Measurements from ENCODE around the gene RNF220.

RNF220 gene

DNA sequence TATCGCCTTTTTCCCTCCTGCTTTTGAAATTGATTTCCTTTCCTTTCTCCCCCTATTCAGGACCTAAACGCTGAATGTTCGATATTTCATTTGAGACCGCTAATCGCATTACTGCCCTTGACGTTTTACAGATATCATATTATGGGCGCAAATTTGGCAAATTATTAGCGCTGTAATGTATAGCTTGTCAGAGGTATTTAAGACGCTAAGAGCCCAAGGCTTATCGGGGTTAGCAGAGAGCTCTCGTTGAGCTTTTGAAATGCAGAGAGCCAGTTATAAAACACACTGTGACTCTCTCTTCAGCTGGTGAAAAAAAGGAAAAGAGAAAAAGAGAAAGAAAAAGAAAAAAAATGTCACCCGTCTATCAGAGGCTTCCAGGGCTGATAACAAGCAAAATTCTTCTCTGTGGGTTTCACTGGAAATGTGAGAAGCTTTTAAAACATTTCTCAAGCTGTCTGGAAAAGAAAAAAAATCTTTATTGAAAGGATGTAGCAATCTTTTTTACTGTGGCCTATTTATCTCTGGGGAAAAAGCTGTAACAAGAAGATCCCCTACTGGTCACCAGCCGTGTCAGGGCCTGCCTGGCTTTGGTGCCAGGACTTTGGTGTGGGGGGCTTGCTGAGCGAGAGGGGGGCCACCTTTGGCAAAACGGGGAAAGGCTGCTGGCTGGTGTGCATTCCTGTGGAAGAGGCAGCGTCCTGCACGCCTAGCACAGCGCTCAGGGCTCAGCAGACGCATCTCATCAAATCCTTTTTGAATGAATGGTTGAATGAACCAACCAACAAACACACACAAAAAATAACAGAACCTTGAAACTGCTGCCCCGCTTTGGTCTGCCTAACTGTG is 119.8 kb downstream of the RNF220 start:
- DNase-seq = no peak

GRCh38 chr1:44526295-44527073 is 121.4 kb downstream of the RNF220 start:
- DNase-seq = no peak

DNA sequence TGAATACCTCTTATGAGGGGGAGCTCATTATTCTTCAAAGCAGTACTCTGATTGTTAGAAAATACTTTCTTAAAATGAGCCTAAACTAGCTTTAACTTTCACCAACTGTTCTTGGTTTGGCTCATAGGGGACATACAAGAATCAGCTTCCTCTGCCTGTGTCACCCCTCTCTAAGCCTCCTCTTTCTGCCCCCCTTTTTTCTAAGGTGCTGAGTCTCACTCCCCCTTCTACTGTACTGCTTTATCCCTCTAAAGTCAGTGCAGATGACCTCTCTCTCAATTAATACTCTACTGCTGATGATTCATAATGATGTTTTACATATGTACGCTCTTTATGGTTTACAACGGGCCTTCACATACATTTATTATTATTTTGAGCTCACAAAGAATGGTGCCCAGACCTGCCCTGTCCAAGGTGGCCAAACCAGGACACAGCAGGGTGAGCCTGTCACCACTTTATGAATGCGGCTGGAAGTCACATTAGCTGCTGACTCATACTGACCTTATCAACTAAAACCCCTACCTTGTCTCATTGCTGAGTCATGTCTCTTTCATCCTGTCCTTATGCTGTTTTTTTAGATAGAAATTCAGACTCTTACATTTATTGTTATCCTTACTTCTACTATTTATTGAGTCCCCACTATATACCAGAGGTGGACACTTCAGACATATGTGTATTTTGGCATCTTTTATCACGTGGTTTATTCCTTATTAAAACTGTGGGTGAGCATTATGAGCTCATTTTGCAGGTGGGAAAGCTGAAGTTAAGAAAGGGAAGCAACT is 126.9 kb downstream of the RNF220 start:
- no peak for DNase-seq

DNA sequence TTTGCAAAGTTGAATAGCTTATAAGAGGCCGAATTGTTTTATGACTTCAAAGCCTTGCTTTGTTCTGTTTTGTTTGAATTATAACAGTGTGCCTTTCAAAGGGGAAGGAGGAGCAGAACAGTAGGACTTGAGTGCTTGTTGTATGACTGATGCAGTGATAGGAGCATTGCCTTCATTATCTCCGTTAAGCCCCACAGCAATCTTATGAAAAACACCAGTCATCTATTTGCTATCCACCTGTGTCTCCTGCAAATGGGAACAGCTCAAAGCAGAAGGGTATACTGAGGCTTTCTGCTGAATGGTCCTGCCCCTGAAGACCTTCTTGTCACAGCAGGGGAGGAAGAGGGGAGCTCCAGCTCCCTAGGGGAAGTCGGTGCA is 127.5 kb downstream of the RNF220 start:
- DNase-seq = no peak

GRCh38 chr1:44534771-44535170 is 129.7 kb downstream of the RNF220 start:
- no peak for DNase-seq

- DNase-seq = no peak
These were observed 131.5 kb downstream of the RNF220 start for GRCh38 chr1:44536357-44537209.

DNA sequence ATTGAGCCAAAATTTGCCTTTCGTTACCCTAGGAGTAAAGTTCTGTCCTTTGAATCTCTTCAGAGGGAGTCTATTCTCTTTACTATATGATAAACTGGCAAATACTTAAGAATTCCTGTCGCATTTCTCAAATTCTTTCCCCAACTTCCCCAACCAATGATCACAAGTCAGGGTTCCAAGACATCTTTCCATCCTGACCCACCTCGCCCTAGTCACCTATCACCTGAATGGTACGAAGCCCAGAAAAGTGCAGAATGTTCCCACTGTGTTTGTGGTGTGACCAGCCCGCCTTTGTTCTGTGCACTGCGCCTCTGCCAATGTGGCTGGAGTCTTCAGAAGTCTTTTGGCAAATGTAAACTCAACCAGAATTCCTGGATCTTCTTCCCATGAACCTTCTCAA is 132.5 kb downstream of the RNF220 start:
- no peak for DNase-seq

DNA sequence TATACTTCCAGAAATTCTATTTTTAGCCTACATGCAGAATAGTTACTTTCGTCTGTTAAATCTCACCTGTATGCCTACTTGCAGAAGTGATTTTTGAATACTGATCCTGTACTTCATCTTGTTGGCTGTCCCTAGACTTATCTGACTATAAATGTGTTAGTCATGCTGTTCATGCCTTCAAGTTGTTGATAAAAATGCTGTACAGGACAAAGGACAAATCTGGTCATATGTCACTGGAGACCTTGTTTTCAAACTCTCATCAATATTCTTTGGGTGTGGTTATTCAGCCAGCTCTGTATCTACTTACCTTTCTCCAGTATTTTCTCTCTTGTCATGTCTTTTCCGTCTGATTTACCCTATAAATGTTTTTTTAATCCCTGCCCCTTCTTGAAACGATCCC is 132.9 kb downstream of the RNF220 start:
- DNase-seq = no peak

GRCh38 chr1:44539991-44540730 is 135.1 kb downstream of the RNF220 start:
- no peak for DNase-seq

GRCh38 chr1:44542420-44543063 is 137.5 kb downstream of the RNF220 start:
- no peak for DNase-seq

- DNase-seq = no peak
These were observed 138.1 kb downstream of the RNF220 start for GRCh38 chr1:44543064-44543744.

DNA sequence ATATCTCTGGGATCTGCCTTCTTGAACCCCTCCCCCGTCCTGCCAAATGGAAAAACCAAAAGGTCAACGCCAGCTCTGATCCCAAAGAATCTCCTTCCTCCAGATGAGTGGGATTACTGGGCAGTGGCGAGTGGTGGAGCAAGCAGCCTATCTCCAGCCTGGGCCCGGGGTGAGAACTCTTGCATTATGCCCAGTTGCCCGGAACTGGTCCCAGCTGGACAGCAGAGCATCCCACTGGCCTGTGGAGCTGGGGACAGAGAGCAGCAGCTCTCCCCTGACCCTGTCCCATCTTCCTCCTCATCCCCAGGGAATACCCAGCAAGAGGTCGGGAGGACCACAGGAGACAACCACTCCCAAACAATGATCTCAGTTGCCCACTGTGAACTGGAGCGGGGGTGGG is 138.7 kb downstream of the RNF220 start:
- no peak for DNase-seq

- no peak for DNase-seq
These were observed 139.9 kb downstream of the RNF220 start for GRCh38 chr1:44544960-44545359.

DNA sequence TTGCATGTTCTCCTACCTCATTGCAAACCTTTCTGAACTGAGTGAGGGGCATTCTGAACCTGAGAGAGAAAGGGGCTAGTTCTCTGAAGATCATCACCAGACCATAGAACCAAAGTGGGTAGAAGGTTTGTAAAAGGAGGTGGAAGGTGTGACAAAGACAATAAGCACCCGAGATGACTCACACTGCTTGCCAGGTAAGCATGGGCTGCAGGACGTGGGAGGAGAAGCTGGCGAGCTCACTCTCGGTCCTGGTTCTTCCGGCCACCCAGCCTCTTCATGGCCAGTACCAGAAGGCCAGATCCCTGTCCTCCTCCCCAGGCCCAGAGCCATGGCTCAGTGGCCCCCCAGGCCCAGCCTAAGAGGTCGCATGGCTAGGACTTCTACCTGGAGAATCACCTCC is 140.9 kb downstream of the RNF220 start:
- no peak for DNase-seq

DNA sequence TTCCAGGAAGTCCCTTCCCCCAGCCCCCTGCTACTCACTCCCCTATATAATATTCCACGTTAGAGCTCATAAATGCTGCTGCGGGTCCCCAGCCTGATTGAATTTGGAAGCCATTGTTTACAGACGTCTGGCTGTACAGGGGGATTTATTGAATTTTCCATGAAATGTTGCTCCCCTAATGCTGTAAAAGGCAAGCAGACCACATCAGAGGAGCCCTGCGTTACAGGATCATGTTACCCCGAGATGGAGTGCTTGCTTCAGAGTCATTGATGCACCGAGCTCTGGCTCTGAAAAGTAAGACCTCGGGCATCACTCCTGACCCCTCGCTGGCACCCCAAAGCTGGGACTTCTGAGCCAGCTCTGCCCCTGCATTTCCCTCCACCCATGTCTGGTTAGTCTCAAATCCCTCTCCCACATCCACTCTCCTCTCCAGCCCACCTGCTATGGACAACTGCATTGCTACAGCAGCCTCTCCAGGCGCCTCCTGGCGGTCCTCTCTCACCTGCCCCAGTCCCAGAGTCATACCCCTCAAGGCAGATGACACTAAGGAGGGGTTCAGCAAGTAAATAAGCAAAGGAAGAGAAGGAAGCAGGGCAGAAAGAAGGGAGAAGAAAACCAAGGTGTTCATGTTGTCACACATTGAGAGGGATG is 141.5 kb downstream of the RNF220 start:
- no peak for DNase-seq

DNA sequence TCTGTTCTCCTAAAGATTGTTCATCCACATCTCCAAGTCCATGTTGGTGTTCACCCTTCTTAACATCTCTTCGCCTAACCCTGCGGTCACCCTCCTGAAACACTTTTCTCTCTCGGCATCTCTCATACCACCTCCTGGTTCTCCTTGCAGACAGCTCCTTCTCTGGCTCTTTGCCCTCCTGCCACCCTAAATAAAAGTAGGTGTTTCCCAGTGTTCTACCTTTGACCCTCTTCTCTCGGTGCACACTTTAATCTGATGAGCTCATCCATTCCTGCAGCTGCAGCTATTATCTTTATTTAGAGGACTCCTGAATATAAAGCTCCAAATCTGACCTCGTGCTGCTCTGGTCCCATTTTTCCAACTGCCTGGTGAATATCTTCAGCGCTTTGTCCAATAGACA is 142.3 kb downstream of the RNF220 start:
- DNase-seq = no peak

DNA sequence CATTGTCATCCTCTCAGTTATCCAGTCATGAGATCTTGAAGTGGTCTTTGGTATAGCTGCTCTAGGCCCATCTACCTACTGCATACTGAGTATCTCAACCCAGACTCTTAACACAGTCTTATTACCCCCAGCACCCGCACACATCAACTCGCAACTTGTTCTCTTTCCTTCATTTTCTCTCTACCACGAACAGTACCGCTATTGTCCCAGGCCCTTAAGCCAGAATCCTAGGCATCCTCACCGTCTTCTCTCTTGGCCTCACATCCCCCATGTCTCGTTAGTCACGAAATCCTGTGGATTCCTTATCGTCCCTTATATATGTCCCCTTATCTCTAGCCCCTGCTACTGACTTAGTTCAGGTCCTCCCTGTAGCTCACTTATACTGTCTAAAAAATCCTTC is 142.8 kb downstream of the RNF220 start:
- DNase-seq = no peak

- DNase-seq = no peak
These were observed 144.5 kb downstream of the RNF220 start for GRCh38 chr1:44549510-44549909.

- no peak for DNase-seq
These were observed 148.2 kb downstream of the RNF220 start for GRCh38 chr1:44553127-44553758.

DNA sequence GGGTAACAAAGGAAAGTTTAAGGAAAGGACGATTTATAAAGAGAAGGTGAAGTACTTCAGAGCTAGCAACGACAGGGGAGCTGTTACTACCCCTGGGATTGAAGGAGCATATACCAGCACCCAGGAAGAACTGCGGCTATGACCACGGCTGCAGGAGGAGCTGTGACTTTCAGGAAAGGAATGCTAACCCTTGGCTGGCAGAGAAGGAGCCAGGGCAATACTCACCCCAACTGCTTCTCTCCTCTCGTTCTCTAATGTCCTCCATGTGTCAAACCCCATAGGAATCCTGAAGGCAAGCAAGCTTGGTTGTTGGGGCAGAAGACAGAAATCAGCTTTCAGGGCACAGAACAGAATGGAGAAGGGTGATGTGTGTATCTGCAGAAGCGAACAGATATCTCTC is 148.7 kb downstream of the RNF220 start:
- DNase-seq = no peak
